ENCODE data around the gene BUD13.

BUD13 gene

GRCh38 chr11:116729501-116730240 is 43.1 kb downstream of the BUD13 start:
- H3K36me3 Mint-ChIP-seq (ENCODE audit: low read depth) = no peaks in the 10 kb centered on the region
- no peak for DNase-seq (ENCODE audit: low spot score)
- no peak overlapping the region for H3K4me3 Mint-ChIP-seq
- H3K27ac Mint-ChIP-seq = no peak overlapping the region
- no peaks in the 10 kb centered on the region for H3K27me3 Mint-ChIP-seq (ENCODE audit: low read depth)
- no peaks in the 10 kb centered on the region for H3K9me3 Mint-ChIP-seq
- H3K4me1 Mint-ChIP-seq (ENCODE audit: low read depth) = peaks cover 6% of the 10 kb centered on the region

DNA sequence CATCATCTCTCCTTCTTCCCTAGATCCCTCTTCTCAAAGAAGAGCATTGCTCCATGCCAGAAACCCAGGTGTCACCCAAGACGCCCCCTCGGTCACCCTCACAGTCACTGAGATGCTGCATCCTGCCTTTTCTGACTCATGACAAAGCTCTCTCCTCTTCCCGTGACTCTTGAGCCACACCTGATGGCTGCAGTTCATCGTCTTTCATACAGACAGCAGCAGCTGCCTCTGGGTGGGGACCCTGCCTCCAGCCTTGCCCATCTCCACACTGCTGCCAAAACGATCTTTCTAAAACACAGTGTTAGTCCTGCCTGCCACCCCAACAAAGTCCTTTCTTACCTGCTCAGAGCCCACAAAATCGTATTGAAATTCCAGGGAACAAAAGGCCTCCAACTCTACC is 44.8 kb downstream of the BUD13 start:
- Mint-ChIP-seq H3K36me3 (ENCODE audit: low read depth) (no peaks in the 10 kb centered on the region), H3K27me3 (ENCODE audit: low read depth) (peaks cover 2% of the 10 kb centered on the region), H3K27ac (no peak overlapping the region), H3K4me3 (no peak overlapping the region), H3K4me1 (ENCODE audit: low read depth) (peaks cover 3% of the 10 kb centered on the region), H3K9me3 (no peaks in the 10 kb centered on the region)
- DNase-seq (ENCODE audit: low spot score) = no peak

- H3K4me1 Mint-ChIP-seq (ENCODE audit: low read depth) = no peaks in the 10 kb centered on the region
- H3K4me3 Mint-ChIP-seq = no peak overlapping the region
- H3K36me3 Mint-ChIP-seq (ENCODE audit: low read depth) = no peaks in the 10 kb centered on the region
- DNase-seq (ENCODE audit: low spot score) = no peak
- H3K9me3 Mint-ChIP-seq = no peaks in the 10 kb centered on the region
- no peak overlapping the region for H3K27ac Mint-ChIP-seq
- H3K27me3 Mint-ChIP-seq (ENCODE audit: low read depth) = peaks cover 2% of the 10 kb centered on the region
These were observed 47.2 kb downstream of the BUD13 start for GRCh38 chr11:116725434-116726221.

DNA sequence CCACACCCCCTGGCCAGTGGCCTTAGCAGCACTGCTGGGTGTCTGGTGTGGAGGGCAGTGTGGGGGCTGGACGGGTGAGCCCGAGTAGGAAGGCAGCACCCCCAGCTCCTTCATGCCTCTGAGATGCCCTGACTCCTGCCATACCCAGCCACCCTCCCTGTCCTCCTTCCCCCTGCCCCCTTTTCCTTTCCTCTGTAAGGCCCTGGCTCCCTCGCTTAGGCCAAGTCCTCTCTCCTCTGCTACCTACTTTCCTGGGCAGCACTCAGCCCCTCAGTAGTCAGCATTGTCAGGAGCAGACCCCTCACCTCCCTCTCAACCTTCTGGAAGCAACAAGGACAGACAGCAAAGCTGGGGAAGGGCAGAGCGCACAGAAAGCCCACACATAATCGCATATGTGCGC is 48.0 kb downstream of the BUD13 start:
- Mint-ChIP-seq H3K9me3 (no peaks in the 10 kb centered on the region), H3K27ac (no peak overlapping the region), H3K27me3 (ENCODE audit: low read depth) (peaks cover 2% of the 10 kb centered on the region), H3K4me3 (no peak overlapping the region), H3K36me3 (ENCODE audit: low read depth) (no peaks in the 10 kb centered on the region), H3K4me1 (ENCODE audit: low read depth) (no peaks in the 10 kb centered on the region)
- DNase-seq (ENCODE audit: low spot score) = no peak

DNA sequence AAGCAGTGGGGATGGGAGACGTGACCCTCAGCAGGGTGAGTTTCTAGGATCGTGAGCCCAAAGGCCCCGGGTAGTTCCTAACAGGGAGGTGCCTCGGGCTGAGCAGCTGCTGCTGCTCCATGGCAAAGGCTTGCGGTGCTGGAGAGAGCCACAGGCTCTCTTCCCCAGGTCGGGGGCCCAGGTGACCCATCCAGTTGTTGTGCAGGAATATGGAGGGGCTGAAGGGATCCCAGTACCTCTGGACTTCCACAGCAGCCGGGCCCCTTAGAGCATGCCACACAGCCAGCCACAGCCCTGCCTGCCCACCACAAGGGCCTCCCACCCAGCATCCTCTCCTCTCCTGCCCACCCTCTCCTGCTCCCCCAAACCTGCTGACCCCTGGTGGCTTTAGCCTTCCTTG is 49.3 kb downstream of the BUD13 start:
- Mint-ChIP-seq H3K9me3 (no peaks in the 10 kb centered on the region), H3K4me3 (no peak overlapping the region), H3K27ac (no peak overlapping the region), H3K27me3 (ENCODE audit: low read depth) (peaks cover 2% of the 10 kb centered on the region), H3K4me1 (ENCODE audit: low read depth) (no peaks in the 10 kb centered on the region), H3K36me3 (ENCODE audit: low read depth) (no peaks in the 10 kb centered on the region)
- DNase-seq (ENCODE audit: low spot score) = no peak

DNA sequence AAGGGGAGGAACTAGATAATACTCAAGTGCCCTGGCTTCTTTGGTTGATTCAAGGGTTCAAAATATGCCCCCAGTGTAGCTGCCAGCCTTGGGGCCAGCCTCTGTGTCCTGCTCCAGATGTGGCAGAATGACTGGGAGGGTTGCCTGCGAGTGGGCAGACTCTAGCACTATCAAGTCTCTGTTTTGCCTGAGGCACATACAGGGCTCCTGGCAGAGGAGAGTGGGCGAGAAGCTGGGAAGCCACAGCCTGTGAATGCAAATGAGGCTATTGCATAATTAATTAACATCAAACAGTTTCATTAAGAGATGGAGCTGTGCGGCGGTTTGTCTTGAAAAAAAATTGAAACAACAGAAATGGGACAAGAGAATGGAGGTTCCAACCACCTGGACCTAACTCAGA is 50.8 kb downstream of the BUD13 start:
- no peak overlapping the region for H3K27ac Mint-ChIP-seq

GRCh38 chr11:116720895-116721294 is 51.9 kb downstream of the BUD13 start:
- Mint-ChIP-seq H3K4me1 (ENCODE audit: low read depth) (no peaks in the 10 kb centered on the region), H3K27me3 (ENCODE audit: low read depth) (peaks cover 2% of the 10 kb centered on the region), H3K9me3 (no peaks in the 10 kb centered on the region), H3K4me3 (no peak overlapping the region), H3K27ac (no peak overlapping the region), H3K36me3 (ENCODE audit: low read depth) (no peaks in the 10 kb centered on the region)
- no peak for DNase-seq (ENCODE audit: low spot score)

More for the DNA sequence above, 50.8 kb downstream of the BUD13 start:
- Mint-ChIP-seq H3K36me3 (ENCODE audit: low read depth) (no peaks in the 10 kb centered on the region), H3K9me3 (no peaks in the 10 kb centered on the region), H3K27me3 (ENCODE audit: low read depth) (peaks cover 2% of the 10 kb centered on the region), H3K4me1 (ENCODE audit: low read depth) (no peaks in the 10 kb centered on the region), H3K4me3 (no peak overlapping the region)
- DNase-seq (ENCODE audit: low spot score) = no peak

DNA sequence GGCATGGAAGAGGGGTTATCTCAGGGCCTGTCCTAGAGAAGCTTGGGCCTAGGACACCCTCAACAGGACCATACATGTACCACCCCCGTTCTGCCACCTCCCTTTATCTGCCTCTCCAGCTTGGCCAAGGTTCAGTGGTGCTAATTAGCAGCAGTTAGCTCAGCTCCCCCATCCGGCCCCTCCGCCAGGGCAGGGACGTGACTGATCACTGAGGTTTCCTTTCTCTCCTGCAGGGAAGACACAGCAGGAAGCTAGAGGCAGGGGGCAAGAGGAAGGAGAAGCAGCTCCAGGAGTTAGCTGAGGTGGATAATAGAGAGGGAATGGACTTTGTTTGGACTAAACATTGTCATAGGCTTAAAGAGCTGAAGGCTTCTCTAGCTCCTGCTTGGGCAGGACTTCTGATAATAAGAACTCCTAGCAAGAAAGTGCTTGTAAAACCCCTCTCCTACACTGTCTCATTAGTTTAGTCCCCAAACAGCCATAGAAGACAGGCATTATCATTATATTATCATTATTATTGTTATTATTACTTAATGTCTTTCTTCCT is 53.8 kb downstream of the BUD13 start:
- Mint-ChIP-seq H3K4me3 (no peak overlapping the region), H3K27me3 (ENCODE audit: low read depth) (peaks cover 2% of the 10 kb centered on the region), H3K27ac (no peak overlapping the region), H3K9me3 (no peaks in the 10 kb centered on the region), H3K36me3 (ENCODE audit: low read depth) (no peaks in the 10 kb centered on the region), H3K4me1 (ENCODE audit: low read depth) (no peaks in the 10 kb centered on the region)
- DNase-seq (ENCODE audit: low spot score) = no peak

DNA sequence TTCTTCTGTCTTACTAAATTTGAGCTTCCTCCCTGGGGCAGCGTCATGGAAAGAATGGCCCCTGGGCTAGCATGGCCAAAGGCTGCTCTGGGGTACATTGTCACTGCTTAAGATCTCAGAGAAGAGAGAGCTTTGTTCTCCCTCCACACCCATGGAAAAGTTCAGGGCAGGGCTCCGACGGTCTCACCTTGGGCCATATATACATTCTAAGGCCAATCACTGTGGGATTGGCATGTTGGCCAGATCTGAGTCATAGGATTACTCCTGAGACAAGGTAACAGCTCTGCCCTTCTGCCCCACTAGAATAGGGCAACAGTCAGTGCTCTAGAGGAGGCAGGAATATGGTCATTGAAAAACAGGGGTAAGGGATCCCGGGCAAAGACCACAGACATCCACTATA is 56.2 kb downstream of the BUD13 start:
- Mint-ChIP-seq H3K36me3 (ENCODE audit: low read depth) (no peaks in the 10 kb centered on the region), H3K9me3 (no peaks in the 10 kb centered on the region), H3K4me3 (no peak overlapping the region), H3K4me1 (ENCODE audit: low read depth) (no peaks in the 10 kb centered on the region), H3K27me3 (ENCODE audit: low read depth) (peaks cover under 1% of the 10 kb centered on the region), H3K27ac (no peak overlapping the region)
- no peak for DNase-seq (ENCODE audit: low spot score)

DNA sequence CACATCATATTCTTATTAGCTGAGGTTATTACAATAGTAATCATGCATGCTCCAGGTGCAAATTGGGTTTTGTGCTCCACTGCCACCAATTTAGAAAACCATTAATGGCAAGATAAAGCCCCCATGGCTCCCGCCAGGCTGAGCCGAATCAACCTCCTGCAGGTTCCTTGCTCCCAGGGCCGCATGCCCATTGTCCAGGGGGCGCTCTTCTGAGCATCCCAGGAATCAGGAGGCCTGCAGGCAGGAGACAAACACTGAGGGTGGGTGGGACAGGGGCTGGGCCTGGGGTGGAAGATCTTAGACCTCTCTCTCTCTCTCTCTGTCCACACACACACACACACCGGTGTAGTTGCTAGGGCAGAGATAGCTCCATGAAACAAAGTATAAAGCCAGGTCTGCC is 57.4 kb downstream of the BUD13 start:
- DNase-seq (ENCODE audit: low spot score) = no peak
- Mint-ChIP-seq H3K4me1 (ENCODE audit: low read depth) (no peaks in the 10 kb centered on the region), H3K36me3 (ENCODE audit: low read depth) (no peaks in the 10 kb centered on the region), H3K4me3 (no peak overlapping the region), H3K27me3 (ENCODE audit: low read depth) (peaks cover 2% of the 10 kb centered on the region), H3K9me3 (no peaks in the 10 kb centered on the region), H3K27ac (no peak overlapping the region)

GRCh38 chr11:116714902-116715301 is 57.9 kb downstream of the BUD13 start:
- Mint-ChIP-seq H3K4me1 (ENCODE audit: low read depth) (no peaks in the 10 kb centered on the region), H3K27ac (no peak overlapping the region)

GRCh38 chr11:116712428-116712827 is 60.4 kb downstream of the BUD13 start:
- Mint-ChIP-seq H3K4me1 (ENCODE audit: low read depth) (no peaks in the 10 kb centered on the region), H3K4me3 (no peak overlapping the region), H3K27ac (no peak overlapping the region), H3K9me3 (no peaks in the 10 kb centered on the region), H3K36me3 (ENCODE audit: low read depth) (no peaks in the 10 kb centered on the region), H3K27me3 (ENCODE audit: low read depth) (peaks cover 8% of the 10 kb centered on the region)
- no peak for DNase-seq (ENCODE audit: low spot score)

More at GRCh38 chr11:116714902-116715301, 57.9 kb downstream of the BUD13 start:
- DNase-seq (ENCODE audit: low spot score) = no peak
- peaks cover 2% of the 10 kb centered on the region for H3K27me3 Mint-ChIP-seq (ENCODE audit: low read depth)
- no peaks in the 10 kb centered on the region for H3K36me3 Mint-ChIP-seq (ENCODE audit: low read depth)
- H3K4me3 Mint-ChIP-seq = no peak overlapping the region
- no peaks in the 10 kb centered on the region for H3K9me3 Mint-ChIP-seq

GRCh38 chr11:116710762-116711161 is 62.0 kb downstream of the BUD13 start:
- Mint-ChIP-seq H3K9me3 (no peaks in the 10 kb centered on the region), H3K4me1 (ENCODE audit: low read depth) (no peaks in the 10 kb centered on the region), H3K27ac (no peak overlapping the region), H3K36me3 (ENCODE audit: low read depth) (no peaks in the 10 kb centered on the region), H3K4me3 (no peak overlapping the region), H3K27me3 (ENCODE audit: low read depth) (peaks cover 18% of the 10 kb centered on the region)
- DNase-seq (ENCODE audit: low spot score) = no peak

DNA sequence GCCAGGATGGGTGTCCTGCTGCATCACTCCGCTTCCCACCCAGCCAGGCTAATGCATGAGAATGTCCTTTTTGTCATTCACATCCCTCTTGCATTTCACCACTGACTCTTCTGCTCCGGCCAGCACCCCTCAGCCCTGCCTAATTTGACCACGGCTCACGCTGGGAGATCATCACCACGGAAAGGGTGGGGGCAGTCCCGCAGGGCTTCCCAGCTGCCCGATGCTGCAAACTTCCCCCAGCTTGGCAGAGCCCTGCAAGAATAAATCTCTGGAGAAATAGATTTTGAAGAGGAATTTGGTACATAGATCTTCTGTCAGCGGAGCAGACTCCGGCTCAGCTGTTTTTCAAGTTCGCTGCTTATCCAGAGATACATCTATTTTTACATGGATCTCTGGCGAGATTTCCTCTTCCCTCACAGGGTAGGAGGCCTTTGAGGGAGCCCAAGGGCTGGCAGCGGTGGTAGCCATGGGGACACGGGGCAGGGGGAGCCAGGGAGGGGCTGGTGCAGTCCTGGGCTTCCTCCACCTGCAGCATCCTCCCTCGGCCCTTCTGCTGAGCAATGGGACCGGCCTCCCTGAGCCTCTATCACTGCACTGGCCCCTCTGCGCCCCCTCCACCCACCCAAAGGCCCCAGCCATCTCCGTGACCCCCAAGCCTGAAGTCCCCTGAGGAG is 62.6 kb downstream of the BUD13 start:
- Mint-ChIP-seq H3K27me3 (ENCODE audit: low read depth) (peaks cover 21% of the 10 kb centered on the region), H3K9me3 (no peaks in the 10 kb centered on the region), H3K4me1 (ENCODE audit: low read depth) (no peaks in the 10 kb centered on the region), H3K27ac (no peak overlapping the region), H3K4me3 (no peak overlapping the region), H3K36me3 (ENCODE audit: low read depth) (no peaks in the 10 kb centered on the region)
- DNase-seq (ENCODE audit: low spot score) = no peak
